ENCODE measurements around the gene ROBO1.

ROBO1 gene

GRCh38 chr3:78659386-78659987, 1108.3 kb downstream of the ROBO1 start:
- no peaks in the 10 kb centered on the region for H3K4me1 ChIP-seq (ENCODE audit: control insufficient read depth in 2 of 2, insufficient read depth in 2 of 2, low read length in 2 of 2)
- H3K27ac ChIP-seq (ENCODE audit: low read depth in 2 of 2, low read length in 2 of 2): no peak overlapping the region
- H3K36me3 ChIP-seq (ENCODE audit: control insufficient read depth in 2 of 2, insufficient read depth in 2 of 2, low read length in 2 of 2): no peaks in the 10 kb centered on the region
- no peaks in the 10 kb centered on the region for H3K9me3 ChIP-seq (ENCODE audit: control insufficient read depth in 2 of 2, low read length in 2 of 2)
- H3K27me3 ChIP-seq (ENCODE audit: control insufficient read depth in 2 of 2, insufficient read depth in 2 of 2, low read length in 2 of 2): no peaks in the 10 kb centered on the region
- no peak overlapping the region for H3K4me3 ChIP-seq (ENCODE audit: low read length in 2 of 2)
- H3K9ac ChIP-seq (ENCODE audit: low read depth in 1 of 2, low read length in 2 of 2): no peak overlapping the region

GRCh38 chr3:78647726-78648125, 1120.1 kb downstream of the ROBO1 start:
- Histone ChIP-seq H3K27me3 (ENCODE audit: control insufficient read depth in 2 of 2, insufficient read depth in 2 of 2, low read length in 2 of 2) (no peaks in the 10 kb centered on the region), H3K9me3 (ENCODE audit: control insufficient read depth in 2 of 2, low read length in 2 of 2) (no peaks in the 10 kb centered on the region), H3K27ac (ENCODE audit: low read depth in 2 of 2, low read length in 2 of 2) (no peak overlapping the region), H3K36me3 (ENCODE audit: control insufficient read depth in 2 of 2, insufficient read depth in 2 of 2, low read length in 2 of 2) (no peaks in the 10 kb centered on the region), H3K4me1 (ENCODE audit: control insufficient read depth in 2 of 2, insufficient read depth in 2 of 2, low read length in 2 of 2) (no peaks in the 10 kb centered on the region), H3K9ac (ENCODE audit: low read depth in 1 of 2, low read length in 2 of 2) (no peak overlapping the region), H3K4me3 (ENCODE audit: low read length in 2 of 2) (no peak overlapping the region)

- no peak overlapping the region for H3K27ac ChIP-seq (ENCODE audit: low read depth in 2 of 2, low read length in 2 of 2)
Observed at GRCh38 chr3:78645628-78646310, 1122.0 kb downstream of the ROBO1 start.

GRCh38 chr3:78644847-78645246, 1123.0 kb downstream of the ROBO1 start:
- Histone ChIP-seq H3K27ac (ENCODE audit: low read depth in 2 of 2, low read length in 2 of 2) (no peak overlapping the region), H3K4me1 (ENCODE audit: control insufficient read depth in 2 of 2, insufficient read depth in 2 of 2, low read length in 2 of 2) (no peaks in the 10 kb centered on the region), H3K27me3 (ENCODE audit: control insufficient read depth in 2 of 2, insufficient read depth in 2 of 2, low read length in 2 of 2) (no peaks in the 10 kb centered on the region), H3K9ac (ENCODE audit: low read depth in 1 of 2, low read length in 2 of 2) (no peak overlapping the region), H3K9me3 (ENCODE audit: control insufficient read depth in 2 of 2, low read length in 2 of 2) (no peaks in the 10 kb centered on the region), H3K36me3 (ENCODE audit: control insufficient read depth in 2 of 2, insufficient read depth in 2 of 2, low read length in 2 of 2) (no peaks in the 10 kb centered on the region), H3K4me3 (ENCODE audit: low read length in 2 of 2) (no peak overlapping the region)

More at GRCh38 chr3:78645628-78646310, 1122.0 kb downstream of the ROBO1 start:
- H3K36me3 ChIP-seq (ENCODE audit: control insufficient read depth in 2 of 2, insufficient read depth in 2 of 2, low read length in 2 of 2): no peaks in the 10 kb centered on the region
- H3K4me1 ChIP-seq (ENCODE audit: control insufficient read depth in 2 of 2, insufficient read depth in 2 of 2, low read length in 2 of 2): no peaks in the 10 kb centered on the region
- no peaks in the 10 kb centered on the region for H3K9me3 ChIP-seq (ENCODE audit: control insufficient read depth in 2 of 2, low read length in 2 of 2)
- no peaks in the 10 kb centered on the region for H3K27me3 ChIP-seq (ENCODE audit: control insufficient read depth in 2 of 2, insufficient read depth in 2 of 2, low read length in 2 of 2)
- no peak overlapping the region for H3K4me3 ChIP-seq (ENCODE audit: low read length in 2 of 2)
- H3K9ac ChIP-seq (ENCODE audit: low read depth in 1 of 2, low read length in 2 of 2): no peak overlapping the region

- H3K27me3 ChIP-seq (ENCODE audit: control insufficient read depth in 2 of 2, insufficient read depth in 2 of 2, low read length in 2 of 2): no peaks in the 10 kb centered on the region
- no peak overlapping the region for H3K27ac ChIP-seq (ENCODE audit: low read depth in 2 of 2, low read length in 2 of 2)
- H3K4me1 ChIP-seq (ENCODE audit: control insufficient read depth in 2 of 2, insufficient read depth in 2 of 2, low read length in 2 of 2): no peaks in the 10 kb centered on the region
- H3K9me3 ChIP-seq (ENCODE audit: control insufficient read depth in 2 of 2, low read length in 2 of 2): no peaks in the 10 kb centered on the region
- H3K4me3 ChIP-seq (ENCODE audit: low read length in 2 of 2): no peak overlapping the region
- H3K9ac ChIP-seq (ENCODE audit: low read depth in 1 of 2, low read length in 2 of 2): no peak overlapping the region
- no peaks in the 10 kb centered on the region for H3K36me3 ChIP-seq (ENCODE audit: control insufficient read depth in 2 of 2, insufficient read depth in 2 of 2, low read length in 2 of 2)
Observed at GRCh38 chr3:78642226-78643035, 1125.4 kb downstream of the ROBO1 start.

- Histone ChIP-seq H3K4me3 (ENCODE audit: low read length in 2 of 2) (no peak overlapping the region), H3K9me3 (ENCODE audit: control insufficient read depth in 2 of 2, low read length in 2 of 2) (no peaks in the 10 kb centered on the region), H3K27ac (ENCODE audit: low read depth in 2 of 2, low read length in 2 of 2) (no peak overlapping the region), H3K9ac (ENCODE audit: low read depth in 1 of 2, low read length in 2 of 2) (no peak overlapping the region), H3K27me3 (ENCODE audit: control insufficient read depth in 2 of 2, insufficient read depth in 2 of 2, low read length in 2 of 2) (no peaks in the 10 kb centered on the region), H3K36me3 (ENCODE audit: control insufficient read depth in 2 of 2, insufficient read depth in 2 of 2, low read length in 2 of 2) (no peaks in the 10 kb centered on the region), H3K4me1 (ENCODE audit: control insufficient read depth in 2 of 2, insufficient read depth in 2 of 2, low read length in 2 of 2) (no peaks in the 10 kb centered on the region)
Observed at GRCh38 chr3:78641703-78642102, 1126.1 kb downstream of the ROBO1 start.

GRCh38 chr3:78634316-78634715, 1133.5 kb downstream of the ROBO1 start:
- H3K27ac ChIP-seq (ENCODE audit: low read depth in 2 of 2, low read length in 2 of 2): no peak overlapping the region
- H3K4me3 ChIP-seq (ENCODE audit: low read length in 2 of 2): no peak overlapping the region
- no peaks in the 10 kb centered on the region for H3K27me3 ChIP-seq (ENCODE audit: control insufficient read depth in 2 of 2, insufficient read depth in 2 of 2, low read length in 2 of 2)
- H3K9me3 ChIP-seq (ENCODE audit: control insufficient read depth in 2 of 2, low read length in 2 of 2): no peaks in the 10 kb centered on the region
- H3K9ac ChIP-seq (ENCODE audit: low read depth in 1 of 2, low read length in 2 of 2): no peak overlapping the region
- H3K36me3 ChIP-seq (ENCODE audit: control insufficient read depth in 2 of 2, insufficient read depth in 2 of 2, low read length in 2 of 2): no peaks in the 10 kb centered on the region
- no peaks in the 10 kb centered on the region for H3K4me1 ChIP-seq (ENCODE audit: control insufficient read depth in 2 of 2, insufficient read depth in 2 of 2, low read length in 2 of 2)

GRCh38 chr3:78633626-78634025, 1134.2 kb downstream of the ROBO1 start:
- Histone ChIP-seq H3K36me3 (ENCODE audit: control insufficient read depth in 2 of 2, insufficient read depth in 2 of 2, low read length in 2 of 2) (no peaks in the 10 kb centered on the region), H3K4me3 (ENCODE audit: low read length in 2 of 2) (no peak overlapping the region), H3K27me3 (ENCODE audit: control insufficient read depth in 2 of 2, insufficient read depth in 2 of 2, low read length in 2 of 2) (no peaks in the 10 kb centered on the region), H3K9ac (ENCODE audit: low read depth in 1 of 2, low read length in 2 of 2) (no peak overlapping the region), H3K4me1 (ENCODE audit: control insufficient read depth in 2 of 2, insufficient read depth in 2 of 2, low read length in 2 of 2) (no peaks in the 10 kb centered on the region), H3K9me3 (ENCODE audit: control insufficient read depth in 2 of 2, low read length in 2 of 2) (no peaks in the 10 kb centered on the region), H3K27ac (ENCODE audit: low read depth in 2 of 2, low read length in 2 of 2) (no peak overlapping the region)

GRCh38 chr3:78632925-78633553, 1134.8 kb downstream of the ROBO1 start:
- Histone ChIP-seq H3K36me3 (ENCODE audit: control insufficient read depth in 2 of 2, insufficient read depth in 2 of 2, low read length in 2 of 2) (no peaks in the 10 kb centered on the region), H3K27ac (ENCODE audit: low read depth in 2 of 2, low read length in 2 of 2) (no peak overlapping the region), H3K9me3 (ENCODE audit: control insufficient read depth in 2 of 2, low read length in 2 of 2) (no peaks in the 10 kb centered on the region), H3K4me3 (ENCODE audit: low read length in 2 of 2) (no peak overlapping the region), H3K9ac (ENCODE audit: low read depth in 1 of 2, low read length in 2 of 2) (no peak overlapping the region), H3K4me1 (ENCODE audit: control insufficient read depth in 2 of 2, insufficient read depth in 2 of 2, low read length in 2 of 2) (no peaks in the 10 kb centered on the region), H3K27me3 (ENCODE audit: control insufficient read depth in 2 of 2, insufficient read depth in 2 of 2, low read length in 2 of 2) (no peaks in the 10 kb centered on the region)

GRCh38 chr3:78629544-78629943, 1138.3 kb downstream of the ROBO1 start:
- no peaks in the 10 kb centered on the region for H3K36me3 ChIP-seq (ENCODE audit: control insufficient read depth in 2 of 2, insufficient read depth in 2 of 2, low read length in 2 of 2)
- H3K27ac ChIP-seq (ENCODE audit: low read depth in 2 of 2, low read length in 2 of 2): no peak overlapping the region
- no peak overlapping the region for H3K4me3 ChIP-seq (ENCODE audit: low read length in 2 of 2)
- no peak overlapping the region for H3K9ac ChIP-seq (ENCODE audit: low read depth in 1 of 2, low read length in 2 of 2)
- H3K27me3 ChIP-seq (ENCODE audit: control insufficient read depth in 2 of 2, insufficient read depth in 2 of 2, low read length in 2 of 2): no peaks in the 10 kb centered on the region
- no peaks in the 10 kb centered on the region for H3K9me3 ChIP-seq (ENCODE audit: control insufficient read depth in 2 of 2, low read length in 2 of 2)
- no peaks in the 10 kb centered on the region for H3K4me1 ChIP-seq (ENCODE audit: control insufficient read depth in 2 of 2, insufficient read depth in 2 of 2, low read length in 2 of 2)

Data from mucosa of rectum (tissue), 2 donors.